Lung (tissue), 12 donors: ENCODE measurements around the gene MEGF9. TPM values are rescaled to one million over a fixed set of nuclear protein-coding genes. Genes with fewer than 3 reads are reported as not detected.

Experiments
- ATAC-seq: fragments of 200-7000 bp; cut with Tn5 transposase; one replicate; pipeline ENCODE4 v1.9.1; 2020; ENCODE audit warnings: moderate number of reproducible peaks; ENCODE audit not compliant: insufficient read depth, low FRiP score
- DNase-seq, 3 donors: peaks; one replicate each; pipeline ENCODE4 v3.0.0-alpha.2; 2013 to 2017
- H3K27ac ChIP-seq, 2 donors: one replicate each; pipeline ENCODE4 v1.5.1; 2013; ENCODE audit warnings: mild to moderate bottlenecking in 2 of 2, moderate library complexity in 2 of 2, control low read depth in 1 of 2, inconsistent platforms in 1 of 2, low read depth in 1 of 2, low read length in 1 of 2
- H3K27me3 ChIP-seq, 3 donors: one replicate each; pipeline ENCODE4 v1.5.1; 2013; ENCODE audit warnings: low read length in 2 of 3; ENCODE audit not compliant: control insufficient read depth in 3 of 3, insufficient read depth in 3 of 3
- H3K36me3 ChIP-seq, 4 donors: one replicate each; pipeline ENCODE4 v1.5.1; 2013; ENCODE audit warnings: low read length in 4 of 4, mild to moderate bottlenecking in 1 of 4, moderate library complexity in 1 of 4; ENCODE audit not compliant: control insufficient read depth in 4 of 4, insufficient read depth in 4 of 4
- H3K4me1 ChIP-seq, 5 donors: one replicate each; pipeline ENCODE4 v1.5.1; 2013; ENCODE audit warnings: low read length in 5 of 5, mild to moderate bottlenecking in 2 of 5, moderate library complexity in 1 of 5; ENCODE audit not compliant: control insufficient read depth in 5 of 5, insufficient read depth in 5 of 5
- H3K4me3 ChIP-seq: one replicate; pipeline ENCODE4 v1.5.1; 2013; ENCODE audit warnings: mild to moderate bottlenecking, control low read depth, moderate library complexity
- H3K9ac ChIP-seq, 2 donors: one replicate each; pipeline ENCODE4 v1.5.1; 2013; ENCODE audit warnings: low read length in 2 of 2, control low read depth in 1 of 2; ENCODE audit not compliant: insufficient read depth in 1 of 2
- H3K9me3 ChIP-seq, 4 donors: one replicate each; pipeline ENCODE4 v1.5.1; 2013; ENCODE audit warnings: low read length in 3 of 4, mild to moderate bottlenecking in 1 of 4, moderate library complexity in 1 of 4; ENCODE audit not compliant: control insufficient read depth in 4 of 4, insufficient read depth in 3 of 4
- whole genome bisulfite sequencing, 2 donors: extraction: QIAGEN DNeasy Blood & Tissue Kit; methylation state at CpG; one replicate each; pipeline ENCODE4 v1.1.7; 2013; 5-methylcytosine and 5-hydroxymethylcytosine counted together
- polyA plus RNA-seq, 2 donors: library from polyadenylated mRNA; stranded (reverse); fragments of 200-250 nt; gene quantifications; one replicate each; pipeline ENCODE4 v1.2.1, GENCODE V29; 2013
- total RNA-seq, 2 donors: library from RNA; depleted of rRNA in 1 of 2; stranded (reverse); fragments of >200 nt in 1 of 2; gene quantifications; one replicate each; pipeline ENCODE4 v1.2.1, GENCODE V29; 2014 to 2021
- TF ChIP-seq, protein P1 (sequence below): IDR thresholded peaks from 2 replicates; pipeline ENCODE4 v1.5.1; 2012; ENCODE audit warnings: mild to moderate bottlenecking; ENCODE audit errors: control extremely low read depth, extremely low read depth
- donor health status: control.
- donor health status: control.
- donor health status: Bipolar disorder and iron deficiency.
- donor health status: healthy.
- donor health status: DM: yes; HTN: yes; CAD: no.

Gene MEGF9
- total and polyA plus RNA-seq, 4 donors = 19.2 to 48.3 (median 30.6) TPM

DNA sequence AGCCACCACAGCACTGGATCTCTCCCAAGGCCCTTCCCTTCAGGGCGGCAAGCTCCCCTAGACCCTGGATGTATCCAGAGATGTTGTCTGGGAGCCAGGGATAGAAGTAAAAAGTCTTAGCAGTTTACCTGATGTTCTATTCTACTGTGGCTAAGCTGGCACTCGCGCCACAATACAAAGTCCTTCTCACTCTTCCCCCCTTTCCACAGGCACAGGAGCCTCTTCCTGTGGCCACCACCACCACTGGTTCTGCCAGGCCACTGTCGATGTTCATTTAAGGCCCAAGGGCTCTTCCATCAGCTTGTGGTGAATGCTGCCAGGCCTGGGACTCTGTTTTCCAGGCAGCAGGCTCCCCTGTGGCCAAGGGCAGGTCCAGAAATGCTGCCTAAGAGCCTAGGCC is 33.7 kb downstream of the MEGF9 start:
- no peaks in the 10 kb centered on the region for H3K27me3 ChIP-seq
- DNase-seq = no peak
- WGBS, 2 donors = 74 to 87% methylated on average over 4 of the region's 4 CpGs
- H3K4me3 ChIP-seq = no peak overlapping the region
- TF ChIP-seq, protein P1, sequence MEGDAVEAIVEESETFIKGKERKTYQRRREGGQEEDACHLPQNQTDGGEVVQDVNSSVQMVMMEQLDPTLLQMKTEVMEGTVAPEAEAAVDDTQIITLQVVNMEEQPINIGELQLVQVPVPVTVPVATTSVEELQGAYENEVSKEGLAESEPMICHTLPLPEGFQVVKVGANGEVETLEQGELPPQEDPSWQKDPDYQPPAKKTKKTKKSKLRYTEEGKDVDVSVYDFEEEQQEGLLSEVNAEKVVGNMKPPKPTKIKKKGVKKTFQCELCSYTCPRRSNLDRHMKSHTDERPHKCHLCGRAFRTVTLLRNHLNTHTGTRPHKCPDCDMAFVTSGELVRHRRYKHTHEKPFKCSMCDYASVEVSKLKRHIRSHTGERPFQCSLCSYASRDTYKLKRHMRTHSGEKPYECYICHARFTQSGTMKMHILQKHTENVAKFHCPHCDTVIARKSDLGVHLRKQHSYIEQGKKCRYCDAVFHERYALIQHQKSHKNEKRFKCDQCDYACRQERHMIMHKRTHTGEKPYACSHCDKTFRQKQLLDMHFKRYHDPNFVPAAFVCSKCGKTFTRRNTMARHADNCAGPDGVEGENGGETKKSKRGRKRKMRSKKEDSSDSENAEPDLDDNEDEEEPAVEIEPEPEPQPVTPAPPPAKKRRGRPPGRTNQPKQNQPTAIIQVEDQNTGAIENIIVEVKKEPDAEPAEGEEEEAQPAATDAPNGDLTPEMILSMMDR = no peak
- H3K4me1 ChIP-seq = peaks cover 0 to 7% (median 0%) of the 10 kb centered on the region in 5 donors
- no peaks in the 10 kb centered on the region for H3K36me3 ChIP-seq
- ATAC-seq = no peak
- H3K27ac ChIP-seq = no peak overlapping the region
- no peaks in the 10 kb centered on the region for H3K9me3 ChIP-seq
- no peak overlapping the region for H3K9ac ChIP-seq

DNA sequence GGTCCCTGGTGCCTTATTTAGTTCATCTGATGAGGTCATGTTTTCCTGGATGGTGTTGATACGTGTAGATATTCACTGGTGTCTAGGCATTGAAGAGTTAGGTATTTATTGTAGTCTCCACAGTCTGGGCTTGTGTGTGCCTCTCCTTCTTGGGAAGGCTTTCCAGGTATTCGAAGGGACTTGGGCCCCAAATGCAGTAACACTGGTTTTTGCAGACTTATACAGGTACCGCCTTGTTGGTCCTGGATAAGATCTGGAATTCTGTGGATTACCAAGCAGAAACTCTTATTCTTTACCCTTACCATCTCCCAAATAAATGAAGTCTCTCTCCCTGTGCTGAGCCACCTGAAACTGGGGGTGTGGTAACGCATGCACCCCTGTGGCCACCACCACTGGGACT is 34.1 kb downstream of the MEGF9 start:
- H3K4me3 ChIP-seq = no peak overlapping the region
- TF ChIP-seq, protein P1 = no peak
- DNase-seq (no peak), ATAC-seq (no peak)
- peaks cover 0 to 7% (median 0%) of the 10 kb centered on the region in 5 donors for H3K4me1 ChIP-seq
- H3K9me3 ChIP-seq = no peaks in the 10 kb centered on the region
- H3K27me3 ChIP-seq = no peaks in the 10 kb centered on the region
- H3K27ac ChIP-seq = no peak overlapping the region
- 83 to 92% methylated on average over 4 of the region's 4 CpGs for WGBS, 2 donors
- no peaks in the 10 kb centered on the region for H3K36me3 ChIP-seq
- no peak overlapping the region for H3K9ac ChIP-seq

DNA sequence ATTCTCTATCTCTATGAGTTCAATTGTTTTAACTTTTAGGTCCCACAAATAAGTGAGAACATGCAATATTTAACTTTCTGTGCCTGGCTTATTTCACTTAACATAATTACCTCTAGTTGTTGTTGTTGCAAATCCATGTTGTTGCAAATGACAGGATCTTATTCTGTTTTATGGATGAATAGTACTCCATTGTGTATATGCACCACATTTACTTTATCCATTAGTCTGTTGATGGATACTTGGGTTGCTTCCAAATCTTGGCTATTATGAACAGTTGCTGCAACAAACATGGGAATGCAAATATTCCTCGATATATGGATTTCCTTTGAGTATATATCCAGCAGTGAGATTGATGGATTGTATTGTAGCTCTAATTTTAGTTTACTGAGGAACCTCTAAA is 36.3 kb downstream of the MEGF9 start:
- H3K36me3 ChIP-seq = no peaks in the 10 kb centered on the region
- DNase-seq (no peak), ATAC-seq (no peak)
- no peak overlapping the region for H3K9ac ChIP-seq
- 66 to 71% methylated on average over 1 of the region's 1 CpG for WGBS, 2 donors
- H3K27me3 ChIP-seq = no peaks in the 10 kb centered on the region
- H3K4me1 ChIP-seq = no peaks in the 10 kb centered on the region
- H3K9me3 ChIP-seq = no peaks in the 10 kb centered on the region
- no peak overlapping the region for H3K27ac ChIP-seq
- TF ChIP-seq, protein P1 = no peak
- H3K4me3 ChIP-seq = no peak overlapping the region

DNA sequence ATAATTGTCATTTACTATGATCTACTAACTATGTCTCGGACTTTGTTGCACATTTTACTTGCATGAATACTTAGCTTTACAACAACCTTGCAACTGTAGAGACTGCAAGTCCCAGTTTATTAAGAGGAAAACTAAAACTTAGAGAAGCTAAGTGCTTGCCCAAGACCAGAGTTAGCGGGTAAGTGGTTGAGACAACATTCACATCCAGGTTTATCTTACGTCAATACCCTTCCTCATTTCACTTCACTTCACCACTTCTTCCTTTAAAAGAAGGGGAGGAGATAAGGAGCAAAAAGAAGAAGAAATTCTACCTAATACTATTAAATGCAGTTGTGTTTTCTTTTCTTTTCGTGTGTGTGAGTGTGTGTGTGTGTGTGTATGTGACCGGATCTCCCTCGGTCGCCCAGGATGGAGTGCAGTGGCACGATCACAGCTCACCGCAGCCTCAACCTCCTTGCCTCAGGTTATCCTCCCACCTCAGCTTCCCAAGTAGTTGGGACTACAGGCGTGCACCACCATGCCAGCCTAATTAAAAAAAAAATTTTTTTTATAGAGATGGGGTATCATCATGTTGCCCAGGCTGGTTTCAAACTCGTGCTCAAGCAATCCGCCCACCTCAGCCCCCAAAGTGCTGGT is 37.4 kb downstream of the MEGF9 start:
- H3K4me1 ChIP-seq = no peaks in the 10 kb centered on the region
- no peak for ATAC-seq
- no peaks in the 10 kb centered on the region for H3K36me3 ChIP-seq
- TF ChIP-seq, protein P1 = no peak
- H3K9ac ChIP-seq = no peak overlapping the region
- WGBS, 2 donors = 62% methylated on average over 12 of the region's 12 CpGs
- no peaks in the 10 kb centered on the region for H3K9me3 ChIP-seq
- H3K27me3 ChIP-seq = no peaks in the 10 kb centered on the region
- H3K27ac ChIP-seq = no peak overlapping the region
- no peak overlapping the region for H3K4me3 ChIP-seq
- no peak for DNase-seq
